Body of pancreas (tissue), 4 donors: ENCODE measurements around the gene DPH6. TPM values are rescaled to one million over a fixed set of nuclear protein-coding genes. Genes with fewer than 3 reads are reported as not detected.

Experiments
- ATAC-seq: fragments of 150-250 bp; one replicate; pipeline ENCODE4 v1.9.1; 2016
- DNase-seq, 4 donors: peaks; one replicate each; pipeline ENCODE4 v3.0.0-alpha.2; 2019
- H3K27ac ChIP-seq, 4 donors: fragments of 200-600 bp; sonication (generic); 1 replicate in 3 of 4; 2 replicates in 1 of 4; pipeline versions ENCODE4 v1.5.1 to v1.6.1; 2016 to 2019; ENCODE audit warnings: mild to moderate bottlenecking in 1 of 4, mixed read lengths in 1 of 4, moderate library complexity in 1 of 4
- H3K27me3 ChIP-seq, 2 donors: fragments of 200-600 bp; sonication (generic); one replicate each; pipeline ENCODE4 v1.6.0; 2016; ENCODE audit warnings: mild to moderate bottlenecking in 1 of 2
- H3K36me3 ChIP-seq, 2 donors: fragments of 200-600 bp; sonication (generic); replicated peaks in 1 of 2; 2 replicates each; pipeline ENCODE4 v1.5.1; 2016; ENCODE audit warnings: low read depth in 2 of 2; ENCODE audit not compliant: insufficient read depth in 1 of 2
- H3K4me1 ChIP-seq: fragments of 200-600 bp; sonication (generic); one replicate; pipeline ENCODE4 v1.6.0; 2016
- H3K4me3 ChIP-seq, 2 donors: fragments of 200-600 bp; sonication (generic); 1 replicate in 1 of 2; 2 replicates in 1 of 2; pipeline ENCODE4 v1.5.1; 2016 to 2019
- H3K9me3 ChIP-seq, 3 donors: fragments of 200-600 bp; sonication (generic); 1 replicate in 2 of 3; 2 replicates in 1 of 3; pipeline ENCODE4 v1.5.1; 2016
- CTCF ChIP-seq, 7 experiments: fragments of 450-650 bp in 4 of 7; fragments of 200-600 bp in 3 of 7; sonication (generic) in 3 of 7; IDR thresholded peaks; one replicate each; pipeline ENCODE4 v1.5.1; 2016 to 2019; ENCODE audit warnings: antibody characterized with exemption in 7 of 7
- POLR2A ChIP-seq, 3 donors: fragments of 450-650 bp; IDR thresholded peaks; one replicate each; pipeline ENCODE4 v1.6.1; 2016; ENCODE audit warnings: antibody characterized with exemption in 3 of 3, mild to moderate bottlenecking in 2 of 3
- WGBS, 2 donors: methylation state at CpG; one replicate each; pipeline ENCODE4 v1.1.5; 2017; 5-methylcytosine and 5-hydroxymethylcytosine counted together
- intact Hi-C: fragments of 100-400 bp; cut with DNase I; formaldehyde crosslinking; loops from one replicate; pipeline ENCODE4 v1.15.1; 2023
- total RNA-seq, 2 donors: library from RNA; depleted of rRNA; stranded (reverse); fragments of >200 nt; gene quantifications; one replicate each; pipeline ENCODE4 v1.1.0, GENCODE V29; 2016

The DPH6 gene
- total RNA-seq, 2 donors from 2014 or later, result 10.9 to 18.9 TPM

GRCh38 chr15:35495080-35495479, 50.9 kb downstream of the DPH6 start:
- 71 to 72% methylated on average over 3 of the region's 3 CpGs for WGBS, 2 donors
- no peaks in the 10 kb centered on the region for H3K36me3 ChIP-seq

GRCh38 chr15:35491999-35492398, 54.0 kb downstream of the DPH6 start:
- intact Hi-C loops, result no loop called here
- Histone ChIP-seq H3K36me3 (no peaks in the 10 kb centered on the region), H3K9me3 (peaks cover 0 to 8% (median 0%) of the 10 kb centered on the region in 3 donors), H3K27ac (no peak overlapping the region), H3K27me3 (no peaks in the 10 kb centered on the region), H3K4me1 (peaks cover 11% of the 10 kb centered on the region), H3K4me3 (no peak overlapping the region)
- ATAC-seq (no peak), DNase-seq (no peak)
- TF ChIP-seq CTCF (IDR thresholded peaks at IDR 0.05) (no peak), POLR2A (IDR thresholded peaks at IDR 0.05) (no peak)
- 26 to 32% methylated on average over 3 of the region's 3 CpGs for WGBS, 2 donors

More at GRCh38 chr15:35495080-35495479, 50.9 kb downstream of the DPH6 start:
- intact Hi-C loops, result no loop called here
- H3K4me1 ChIP-seq, result peaks cover 11% of the 10 kb centered on the region
- no peak overlapping the region for H3K4me3 ChIP-seq
- no peaks in the 10 kb centered on the region for H3K27me3 ChIP-seq
- no peaks in the 10 kb centered on the region for H3K9me3 ChIP-seq
- TF ChIP-seq CTCF (IDR thresholded peaks at IDR 0.05), result no peak
- DNase-seq (no peak), ATAC-seq (no peak)
- no peak overlapping the region for H3K27ac ChIP-seq

- no peaks in the 10 kb centered on the region for H3K27me3 ChIP-seq
- WGBS, 2 donors, result 97 to 98% methylated on average over 3 of the region's 3 CpGs
- H3K27ac ChIP-seq, result no peak overlapping the region
Measured at GRCh38 chr15:35491173-35491572, 54.8 kb downstream of the DPH6 start.

GRCh38 chr15:35490511-35490910, 55.5 kb downstream of the DPH6 start:
- ATAC-seq (no peak), DNase-seq (no peak)
- Histone ChIP-seq H3K4me1 (peaks cover 11% of the 10 kb centered on the region), H3K27me3 (no peaks in the 10 kb centered on the region), H3K36me3 (no peaks in the 10 kb centered on the region), H3K9me3 (peaks cover 0 to 18% (median 0%) of the 10 kb centered on the region in 3 donors), H3K27ac (no peak overlapping the region), H3K4me3 (no peak overlapping the region)
- TF ChIP-seq CTCF (IDR thresholded peaks at IDR 0.05) (no peak), POLR2A (IDR thresholded peaks at IDR 0.05) (no peak)
- intact Hi-C loops, result no loop called here
- WGBS, 2 donors, result 87 to 90% methylated on average over 4 of the region's 4 CpGs

More at GRCh38 chr15:35491173-35491572, 54.8 kb downstream of the DPH6 start:
- Histone ChIP-seq H3K36me3 (no peaks in the 10 kb centered on the region), H3K4me1 (peaks cover 11% of the 10 kb centered on the region), H3K9me3 (peaks cover 0 to 17% (median 0%) of the 10 kb centered on the region in 3 donors), H3K4me3 (no peak overlapping the region)
- intact Hi-C loops, result no loop called here
- DNase-seq (no peak), ATAC-seq (no peak)
- TF ChIP-seq CTCF (IDR thresholded peaks at IDR 0.05), result no peak
- no peak for TF ChIP-seq POLR2A (IDR thresholded peaks at IDR 0.05)

DNA sequence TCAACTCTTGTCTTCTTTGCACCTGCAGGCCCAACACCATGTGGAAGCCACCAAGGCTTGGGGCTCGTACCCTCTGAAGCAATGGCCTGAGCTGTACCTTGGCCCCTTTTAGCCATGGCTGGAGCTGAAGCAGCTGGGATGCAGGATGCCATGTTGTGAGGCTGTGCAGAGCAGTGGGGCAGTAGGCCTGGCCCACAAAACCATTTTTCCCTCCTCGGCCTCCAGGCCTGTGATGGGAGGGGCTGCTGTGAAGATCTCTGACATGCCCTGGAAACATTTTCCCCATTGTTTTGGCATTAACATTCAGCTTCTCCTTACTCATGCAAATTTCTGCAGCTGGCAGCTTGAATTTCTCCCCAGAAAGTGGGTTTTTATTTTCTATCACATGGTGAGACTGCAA, 58.5 kb downstream of the DPH6 start:
- Histone ChIP-seq H3K4me1 (peaks cover 6% of the 10 kb centered on the region), H3K9me3 (peaks cover 0 to 18% (median 0%) of the 10 kb centered on the region in 3 donors), H3K36me3 (no peaks in the 10 kb centered on the region), H3K4me3 (no peak overlapping the region), H3K27ac (no peak overlapping the region), H3K27me3 (no peaks in the 10 kb centered on the region)
- TF ChIP-seq POLR2A (IDR thresholded peaks at IDR 0.05) (no peak), CTCF (IDR thresholded peaks at IDR 0.05) (no peak)
- 81 to 82% methylated on average over 1 to 2 of the region's 2 CpGs for WGBS, 2 donors
- ATAC-seq (no peak), DNase-seq (no peak)
- intact Hi-C loops, result no loop called here
